GM12878 (cell line): ENCODE results near the gene ZFP42. TPM values are rescaled to one million over a fixed set of nuclear protein-coding genes. Genes with fewer than 3 reads are reported as not detected.

Experiments used
- ATAC-seq: fragments of 200-7000 bp; cut with Tn5 transposase; 3 replicates; pipeline ENCODE4 v1.9.1; 2020; ENCODE audit warnings: mild to moderate bottlenecking, moderate library complexity
- BruUV-seq: library from RNA; stranded (reverse); fragments of 400-500 nt; replicated peaks from 2 replicates; lab custom pipeline; 2021; lab: Mats Ljungman, UMichigan
- CTCF ChIA-PET: fragments of 300-600 bp; sonication (Branson Sonifier 250); formaldehyde crosslinking; extraction: SDS; loops from one replicate; lab custom pipeline; 2021; ENCODE audit warnings: inconsistent platforms; lab: Yijun Ruan, JAX
- POLR2A ChIA-PET: fragments of 350-600 bp; formaldehyde crosslinking; extraction: SDS; loops from one replicate; lab custom pipeline; 2021; ENCODE audit warnings: inconsistent platforms; lab: Charles Lee
- RAD21 ChIA-PET: fragments of 300-600 bp; sonication (Branson Sonifier 250); formaldehyde crosslinking; loops from one replicate; lab custom pipeline; 2023; ENCODE audit warnings: antibody characterized with exemption; ENCODE audit not compliant: unreplicated experiment; lab: Charles Lee
- SMC1A ChIA-PET: fragments of 300-600 bp; sonication (Branson Sonifier 250); formaldehyde crosslinking; loops from one replicate; lab custom pipeline; 2023; ENCODE audit not compliant: unreplicated experiment, uncharacterized antibody; lab: Charles Lee
- DNase-seq: peaks from one replicate; pipeline ENCODE4 v3.0.0-alpha.2; 2011; ENCODE audit warnings: low read depth, low spot score
- FAIRE-seq: peaks from 3 replicates; lab custom pipeline; 2011; peaks lifted over from hg19 to GRCh38; lab: Jason Lieb, UNC
- H2AFZ ChIP-seq: 2 replicates; pipeline ENCODE4 v1.6.0; 2011; ENCODE audit warnings: low read depth, low read length, control low read depth; ENCODE audit not compliant: control insufficient read depth
- H3K27ac ChIP-seq: 2 replicates; pipeline ENCODE4 v1.5.1; 2011; ENCODE audit warnings: control low read depth; ENCODE audit not compliant: control insufficient read depth, insufficient read depth
- H3K27me3 ChIP-seq, 2 experiments: replicated peaks in 1 of 2; 2 replicates each; pipeline versions ENCODE4 v1.6.0 to v1.6.1; 2011; ENCODE audit warnings: low read length in 1 of 2; ENCODE audit not compliant: control insufficient read depth in 2 of 2, insufficient read depth in 2 of 2
- H3K36me3 ChIP-seq, 2 experiments: 2 replicates each; pipeline ENCODE4 v1.5.1; 2011; ENCODE audit warnings: low read length in 1 of 2; ENCODE audit not compliant: control insufficient read depth in 2 of 2, insufficient read depth in 2 of 2
- H3K4me1 ChIP-seq: 2 replicates; pipeline ENCODE4 v1.6.1; 2011; ENCODE audit warnings: mild to moderate bottlenecking, low read length, moderate library complexity, mixed read lengths; ENCODE audit not compliant: control insufficient read depth, insufficient read depth
- H3K4me2 ChIP-seq: 2 replicates; pipeline ENCODE4 v1.6.0; 2011; ENCODE audit warnings: control low read depth; ENCODE audit not compliant: control insufficient read depth, insufficient read depth
- H3K4me3 ChIP-seq: fragments of 200-600 bp; sonication (generic); 2 replicates; pipeline ENCODE4 v1.5.1; 2016
- H3K79me2 ChIP-seq: 2 replicates; pipeline ENCODE4 v1.6.0; 2011; ENCODE audit warnings: low read length; ENCODE audit not compliant: control insufficient read depth, insufficient read depth
- H3K9ac ChIP-seq: 2 replicates; pipeline ENCODE4 v1.8.0; 2011; ENCODE audit warnings: low read length, control low read depth, mixed read lengths; ENCODE audit not compliant: control insufficient read depth, insufficient read depth
- H3K9me3 ChIP-seq: replicated peaks from 3 replicates; pipeline ENCODE4 v1.5.1; 2011; ENCODE audit warnings: mild to moderate bottlenecking, low read length; ENCODE audit not compliant: control insufficient read depth, insufficient read depth
- H4K20me1 ChIP-seq: 2 replicates; pipeline ENCODE4 v1.6.0; 2011; ENCODE audit not compliant: control insufficient read depth, insufficient read depth
- ATF7 ChIP-seq: fragments of 450-650 bp; IDR thresholded peaks from 2 replicates; pipeline ENCODE4 v1.6.1; 2016; ENCODE audit warnings: low read depth, mild to moderate bottlenecking
- BACH1 ChIP-seq: fragments of 450-650 bp; IDR thresholded peaks from 2 replicates; pipeline ENCODE4 v1.6.1; 2017; ENCODE audit warnings: mild to moderate bottlenecking, borderline replicate concordance
- BCL11A ChIP-seq: IDR thresholded peaks from 2 replicates; pipeline ENCODE4 v1.6.1; 2011; ENCODE audit warnings: low read depth, low read length
- CHD1 ChIP-seq: IDR thresholded peaks from 2 replicates; pipeline ENCODE4 v1.6.1; 2012; ENCODE audit warnings: low read depth, low read length, improper control_type of control experiment
- CHD4 ChIP-seq: fragments of 200-600 bp; sonication (generic); IDR thresholded peaks from 2 replicates; pipeline ENCODE4 v1.6.1; 2016; ENCODE audit warnings: mild to moderate bottlenecking
- EGR1 ChIP-seq, 2 experiments: IDR thresholded peaks; 1 replicate in 1 of 2; 2 replicates in 1 of 2; pipeline ENCODE4 v1.6.1; 2011 to 2012; ENCODE audit warnings: low read depth in 2 of 2, low read length in 2 of 2, borderline replicate concordance in 1 of 2, mild to moderate bottlenecking in 1 of 2, moderate library complexity in 1 of 2
- ELK1 ChIP-seq: IDR thresholded peaks from 2 replicates; pipeline ENCODE4 v1.6.1; 2012; ENCODE audit warnings: low read depth, low read length, improper control_type of control experiment
- IKZF1 ChIP-seq: fragments of 450-650 bp; conservative IDR thresholded peaks from 2 replicates; pipeline ENCODE4 v1.6.1; 2017; ENCODE audit warnings: antibody characterized with exemption, mild to moderate bottlenecking
- IRF3 ChIP-seq: fragments of 450-650 bp; IDR thresholded peaks from 2 replicates; pipeline ENCODE4 v1.6.1; 2014; ENCODE audit warnings: mild to moderate bottlenecking
- IRF4 ChIP-seq: IDR thresholded peaks from 2 replicates; pipeline ENCODE4 v1.6.1; 2011; ENCODE audit warnings: low read depth, low read length
- JUNB ChIP-seq: IDR thresholded peaks from 2 replicates; pipeline ENCODE4 v1.6.1; 2016; ENCODE audit warnings: antibody characterized with exemption, mild to moderate bottlenecking
- NFIC ChIP-seq: IDR thresholded peaks from 2 replicates; pipeline ENCODE4 v1.6.1; 2012; ENCODE audit warnings: low read depth, mild to moderate bottlenecking, inconsistent platforms, low read length, moderate library complexity
- RCOR1 ChIP-seq: conservative IDR thresholded peaks from 2 replicates; pipeline ENCODE4 v1.6.1; 2012; ENCODE audit warnings: low read depth, low read length, improper control_type of control experiment
- SMAD1 ChIP-seq: fragments of 450-650 bp; IDR thresholded peaks from 2 replicates; pipeline ENCODE4 v1.6.1; 2018; ENCODE audit warnings: mild to moderate bottlenecking, low read depth; ENCODE audit not compliant: partially characterized antibody
- USF1 ChIP-seq: IDR thresholded peaks from 2 replicates; pipeline ENCODE4 v1.6.1; 2011; ENCODE audit warnings: borderline replicate concordance, low read depth, mild to moderate bottlenecking, moderate library complexity, mixed read lengths, low read length; ENCODE audit not compliant: insufficient read depth; ENCODE audit errors: extremely low read length
- USF2 ChIP-seq: IDR thresholded peaks from 2 replicates; pipeline ENCODE4 v1.6.1; 2011; ENCODE audit warnings: low read depth, low read length, improper control_type of control experiment, borderline replicate concordance
- ZBED1 ChIP-seq: IDR thresholded peaks from 2 replicates; pipeline ENCODE4 v1.6.1; 2016; ENCODE audit warnings: borderline replicate concordance
- ZNF384 ChIP-seq: IDR thresholded peaks from 2 replicates; pipeline ENCODE4 v1.6.1; 2012; ENCODE audit warnings: low read depth, mild to moderate bottlenecking, low read length, improper control_type of control experiment, borderline replicate concordance
- WGBS: methylation state at CpG from one replicate; pipeline ENCODE4 v1.1.6; 2016; ENCODE audit warnings: low lambda C conversion rate; ENCODE audit not compliant: insufficient replicate concordance, insufficient coverage; ENCODE audit errors: missing lambda C conversion rate; 5-methylcytosine and 5-hydroxymethylcytosine counted together
- in situ Hi-C: fragments of 300-500 bp; cut with MboI; formaldehyde crosslinking; loops from 9 replicates; pipeline ENCODE4 v1.14.3; 2018; ENCODE audit warnings: mixed read lengths
- intact Hi-C: fragments of 100-400 bp; cut with micrococcal nuclease; formaldehyde crosslinking; loops from one replicate; pipeline ENCODE4 v1.14.2; 2022; ENCODE audit not compliant: unreplicated experiment
- polyA plus RNA-seq, 11 experiments: library from polyadenylated mRNA; depleted of rRNA in 4 of 11; unstranded in 6 of 11; stranded (reverse) in 5 of 11; fragments of >200 nt; fragmentation: Nextera tagmentation in 4 of 11; fragmentation: Illumina TruSeq in 1 of 11; extraction: Ambion mirVana in 4 of 11; extraction: Trizol in 1 of 11; gene quantifications; 1 replicate in 1 of 11; 2 replicates in 10 of 11; pipeline versions ENCODE4 v1.2.1 to v1.2.3, GENCODE V29; 2011 to 2016; ENCODE audit warnings: inconsistent platforms in 2 of 11, missing spikeins in 2 of 11, low read depth in 1 of 11
- total RNA-seq, 4 experiments: library from RNA; depleted of rRNA in 3 of 4; stranded (reverse); fragments of >200 nt in 3 of 4; fragmentation: Illumina TruSeq in 1 of 4; extraction: Trizol in 1 of 4; gene quantifications; 2 replicates each; pipeline versions ENCODE4 v1.2.1 to v1.2.3, GENCODE V29; 2013 to 2021
- TF ChIP-seq, protein P1 (sequence below): fragments of 450-650 bp; IDR thresholded peaks from 2 replicates; pipeline ENCODE4 v1.6.1; 2016; ENCODE audit warnings: mild to moderate bottlenecking

The ZFP42 gene
- total and polyA plus RNA-seq, 10 of the 15 experiments (the other 5 are each of a cell fraction or from before 2014, with no cell fraction given): 0.13 TPM; not detected in 9

- H3K36me3 ChIP-seq: no peaks in the 10 kb centered on the region
- ATAC-seq (no peak), FAIRE-seq (no peak), DNase-seq (no peak)
- H4K20me1 ChIP-seq: no peaks in the 10 kb centered on the region
- in situ Hi-C loops: no loop called here
- no peak overlapping the region for H3K4me2 ChIP-seq
- H3K9ac ChIP-seq: no peak overlapping the region
- RAD21 ChIA-PET: no interaction called here
- SMC1A ChIA-PET: no interaction called here
- H3K4me3 ChIP-seq: no peak overlapping the region
- no TSS peak for BruUV-seq
- WGBS: 44% methylated on average over 4 of the region's 6 CpGs
- CTCF ChIA-PET: no interaction called here
- no peaks in the 10 kb centered on the region for H3K4me1 ChIP-seq
- no peaks in the 10 kb centered on the region for H3K79me2 ChIP-seq
- intact Hi-C loops: no loop called here
- no peak for TF ChIP-seq IKZF1
- TF ChIP-seq IRF3: no peak
- TF ChIP-seq RCOR1: no peak
- TF ChIP-seq EGR1 (IDR thresholded peaks at IDR 0.05; ENCODE audit: borderline replicate concordance in 1 of 2, low read depth in 2 of 2, low read length in 2 of 2): no peak
- no peak for TF ChIP-seq BCL11A
- no peak for TF ChIP-seq SMAD1
- no peak for TF ChIP-seq CHD4
- no peak for TF ChIP-seq ZBED1
- TF ChIP-seq ATF7: no peak
- TF ChIP-seq CHD1: no peak
- no peak for TF ChIP-seq USF1
- TF ChIP-seq ZNF384: no peak
- no peak for TF ChIP-seq ELK1
- no peak for TF ChIP-seq JUNB
- TF ChIP-seq USF2: no peak
- TF ChIP-seq IRF4: no peak
- no peak for TF ChIP-seq BACH1
- no peak for TF ChIP-seq NFIC
- TF ChIP-seq, protein P1, sequence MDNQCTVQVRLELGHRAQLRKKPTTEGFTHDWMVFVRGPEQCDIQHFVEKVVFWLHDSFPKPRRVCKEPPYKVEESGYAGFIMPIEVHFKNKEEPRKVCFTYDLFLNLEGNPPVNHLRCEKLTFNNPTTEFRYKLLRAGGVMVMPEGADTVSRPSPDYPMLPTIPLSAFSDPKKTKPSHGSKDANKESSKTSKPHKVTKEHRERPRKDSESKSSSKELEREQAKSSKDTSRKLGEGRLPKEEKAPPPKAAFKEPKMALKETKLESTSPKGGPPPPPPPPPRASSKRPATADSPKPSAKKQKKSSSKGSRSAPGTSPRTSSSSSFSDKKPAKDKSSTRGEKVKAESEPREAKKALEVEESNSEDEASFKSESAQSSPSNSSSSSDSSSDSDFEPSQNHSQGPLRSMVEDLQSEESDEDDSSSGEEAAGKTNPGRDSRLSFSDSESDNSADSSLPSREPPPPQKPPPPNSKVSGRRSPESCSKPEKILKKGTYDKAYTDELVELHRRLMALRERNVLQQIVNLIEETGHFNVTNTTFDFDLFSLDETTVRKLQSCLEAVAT: no peak
- H3K27me3 ChIP-seq: no peaks in the 10 kb centered on the region
- H2AFZ ChIP-seq: no peak overlapping the region
- POLR2A ChIA-PET: no interaction called here
- H3K9me3 ChIP-seq: no peaks in the 10 kb centered on the region
- no peak overlapping the region for H3K27ac ChIP-seq
Observed at GRCh38 chr4:188023682-188024081, 28.1 kb downstream of the ZFP42 start.
